Adrenal gland (tissue), 19 donors: ENCODE measurements around the gene ZNF664. TPM values are rescaled to one million over a fixed set of nuclear protein-coding genes. Genes with fewer than 3 reads are reported as not detected.

Experiments used
- DNase-seq, 7 donors: peaks; one replicate each; pipeline ENCODE4 v3.0.0-alpha.2; 2019 to 2020
- H3K27ac ChIP-seq, 5 donors: fragments of 200-600 bp; sonication (generic) in 4 of 5; 1 replicate in 3 of 5; 2 replicates in 2 of 5; pipeline versions ENCODE4 v1.5.1 to v1.8.0; 2016 to 2020; ENCODE audit warnings: mild to moderate bottlenecking in 1 of 5
- H3K27me3 ChIP-seq: fragments of 200-600 bp; 2 replicates; pipeline ENCODE4 v1.8.0; 2021
- H3K36me3 ChIP-seq, 2 donors: fragments of 200-600 bp; replicated peaks in 1 of 2; 1 replicate in 1 of 2; 2 replicates in 1 of 2; pipeline versions ENCODE4 v1.5.1 to v1.8.0; 2018 to 2022
- H3K4me1 ChIP-seq, 2 donors: fragments of 200-600 bp; replicated peaks in 1 of 2; 1 replicate in 1 of 2; 2 replicates in 1 of 2; pipeline versions ENCODE4 v1.5.1 to v1.8.0; 2018 to 2021
- H3K4me3 ChIP-seq, 4 donors: fragments of 200-600 bp; sonication (generic) in 3 of 4; one replicate each; pipeline ENCODE4 v1.5.1; 2016 to 2018
- H3K9me3 ChIP-seq, 3 donors: fragments of 200-600 bp; sonication (generic) in 1 of 3; replicated peaks in 1 of 3; 1 replicate in 2 of 3; 2 replicates in 1 of 3; pipeline versions ENCODE4 v1.5.1 to v1.8.0; 2016 to 2021
- CTCF ChIP-seq, 6 experiments: fragments of 450-650 bp in 4 of 6; fragments of 200-600 bp in 2 of 6; sonication (generic) in 1 of 6; IDR thresholded peaks; 1 replicate in 5 of 6; 2 replicates in 1 of 6; pipeline versions ENCODE4 v1.5.1 to v1.8.0; 2016 to 2021; ENCODE audit warnings: antibody characterized with exemption in 6 of 6, mild to moderate bottlenecking in 2 of 6, moderate library complexity in 1 of 6
- POLR2A ChIP-seq, 2 donors: fragments of 450-650 bp; IDR thresholded peaks; one replicate each; pipeline ENCODE4 v1.6.1; 2017; ENCODE audit warnings: antibody characterized with exemption in 2 of 2, mild to moderate bottlenecking in 2 of 2, moderate library complexity in 1 of 2
- WGBS, 4 donors: extraction: QIAGEN DNeasy Blood & Tissue Kit in 2 of 4; methylation state at CpG; one replicate each; pipeline versions ENCODE4 v1.1.5 to v1.1.7; 2013 to 2017; 5-methylcytosine and 5-hydroxymethylcytosine counted together
- intact Hi-C, 2 donors: fragments of 100-400 bp; cut with DNase I; formaldehyde crosslinking; loops; one replicate each; pipeline versions ENCODE4 v1.14.1 to v1.15.0; 2022 to 2023
- long read RNA-seq, 10 donors: library from polyadenylated mRNA in 3 of 10; unstranded in 2 of 10; stranded (forward) in 1 of 10; transcript quantifications; one replicate each; pipeline ENCODE4 v2.0.0 and lab custom pipeline, GENCODE V29; 2021 to 2026
- polyA plus RNA-seq, 3 donors: library from polyadenylated mRNA; stranded (reverse); fragments of 200-250 nt in 2 of 3; fragments of 350-450 nt in 1 of 3; fragmentation: Illumina TruSeq in 1 of 3; extraction: RNeasy Lipid Tissue Mini Kit (QIAGEN cat#74804) in 1 of 3; gene quantifications; one replicate each; pipeline ENCODE4 v1.2.3, GENCODE V29; 2013 to 2014
- total RNA-seq, 9 donors: library from RNA; depleted of rRNA in 4 of 9; stranded (reverse); fragments of >200 nt in 4 of 9; fragments of 120-200 nt in 1 of 9; fragmentation: NEBNext Ultra II Directional in 1 of 9; extraction: Animal tissue kit (Norgen Biotek cat#: 25700) in 1 of 9; gene quantifications; one replicate each; pipeline versions ENCODE4 v1.1.0 to v1.2.4, GENCODE V29; 2013 to 2023
- donor health status: healthy with polysubstance abuse.
- donor health status: Bipolar disorder and iron deficiency.
- donor health status: DM: yes; HTN: yes; CAD: no.
- donor health status: DM: no; HTN: no; CAD: no.
- donor health status: DM: no; HTN: no; CAD: no.
- donor health status: DM: yes; HTN: yes; CAD: no.

ZNF664 gene
- total RNA-seq (10 to 100 TPM; 35.2 to 66.9 (median 55.3) TPM), polyA plus RNA-seq (10 to 100 TPM; 19.6 to 63.5 (median 35.2) TPM)
- long read RNA-seq, donor 1, full-length matches to known transcripts: 5 of 5 reads
- long read RNA-seq, donor 1, partial matches to known transcripts: 0 of 5 reads
- long read RNA-seq, donor 1, other reads (novel, unspliced or antisense): 0 of 5 reads
- long read RNA-seq, donor 2, full-length matches to known transcripts: 4 of 10 reads
- long read RNA-seq, donor 2, partial matches to known transcripts: 6 of 10 reads
- long read RNA-seq, donor 2, other reads (novel, unspliced or antisense): 0 of 10 reads
- long read RNA-seq, donor 3, full-length matches to known transcripts: 5 of 5 reads
- long read RNA-seq, donor 3, partial matches to known transcripts: 0 of 5 reads
- long read RNA-seq, donor 3, other reads (novel, unspliced or antisense): 0 of 5 reads
- long read RNA-seq, donor 4, partial matches to known transcripts: 0 of 2 reads
- long read RNA-seq, donor 4, other reads (novel, unspliced or antisense): 2 of 2 reads
- long read RNA-seq, donor 5: 0 reads
- long read RNA-seq, donor 6, full-length matches to known transcripts: 4 of 4 reads
- long read RNA-seq, donor 6, partial matches to known transcripts: 0 of 4 reads
- long read RNA-seq, donor 6, other reads (novel, unspliced or antisense): 0 of 4 reads
- long read RNA-seq, donor 7, full-length matches to known transcripts: 1 of 1 reads
- long read RNA-seq, donor 7, partial matches to known transcripts: 0 of 1 reads
- long read RNA-seq, donor 7, other reads (novel, unspliced or antisense): 0 of 1 reads
- long read RNA-seq, donor 8, full-length matches to known transcripts: 20 of 20 reads
- long read RNA-seq, donor 8, partial matches to known transcripts: 0 of 20 reads
- long read RNA-seq, donor 8, other reads (novel, unspliced or antisense): 0 of 20 reads
- long read RNA-seq, donor 9, full-length matches to known transcripts: 6 of 6 reads
- long read RNA-seq, donor 9, partial matches to known transcripts: 0 of 6 reads
- long read RNA-seq, donor 9, other reads (novel, unspliced or antisense): 0 of 6 reads
- long read RNA-seq, donor 10, full-length matches to known transcripts: 5 of 11 reads
- long read RNA-seq, donor 10, partial matches to known transcripts: 0 of 11 reads
- long read RNA-seq, donor 10, other reads (novel, unspliced or antisense): 6 of 11 reads

- intact Hi-C loops: no loop called here
- Histone ChIP-seq H3K36me3 (peaks cover 0 to 3% of the 10 kb centered on the region in 2 donors), H3K27ac (peak within 1 kb of the TSS; percentile 11 to 96 (median 82)), H3K27me3 (no peaks in the 10 kb centered on the region), H3K4me1 (peaks cover 4 to 23% of the 10 kb centered on the region in 2 donors), H3K9me3 (no peaks in the 10 kb centered on the region), H3K4me3 (peak within 1 kb of the TSS; percentile 16 to 79 (median 67))
- 0 to 5% (median 0%) methylated on average over 5 to 125 of the region's 138 CpGs for WGBS, 4 donors
- TF ChIP-seq CTCF (IDR thresholded peaks at IDR 0.05): peak in 1 of 6 experiments; percentile 34
- peak; percentile 60 to 65 for TF ChIP-seq POLR2A (IDR thresholded peaks at IDR 0.05)
- peak; percentile 89 to 95 (median 92) for DNase-seq
Observed at GRCh38 chr12:123972457-123973401, at the start of gene ZNF664, which contains the start of gene CCDC92. Gene ZNF664, plus strand, starts transcription at chr12:123973215. Its CDS starts 38,930 bp downstream, at chr12:124012145. Gene CCDC92, minus strand, starts transcription at chr12:123972831. Its CDS starts 28,526 bp downstream, at chr12:123944305.

GRCh38 chr12:123923927-123924326 is 49.1 kb upstream of the ZNF664 start:
- no peak overlapping the region for H3K4me3 ChIP-seq
- no peak for TF ChIP-seq CTCF (IDR thresholded peaks at IDR 0.05)
- TF ChIP-seq POLR2A (IDR thresholded peaks at IDR 0.05): no peak
- no peaks in the 10 kb centered on the region for H3K9me3 ChIP-seq
- no peak for DNase-seq
- H3K27me3 ChIP-seq: no peaks in the 10 kb centered on the region
- 64 to 69% (median 68%) methylated on average over 7 of the region's 7 CpGs for WGBS, 4 donors
- H3K27ac ChIP-seq: no peak overlapping the region
- no peaks in the 10 kb centered on the region for H3K4me1 ChIP-seq
- H3K36me3 ChIP-seq: no peaks in the 10 kb centered on the region
- intact Hi-C loops: no loop called here

GRCh38 chr12:123924539-123924938 is 48.5 kb upstream of the ZNF664 start:
- no peaks in the 10 kb centered on the region for H3K36me3 ChIP-seq
- WGBS, 4 donors: 85 to 92% (median 88%) methylated on average over 4 of the region's 4 CpGs
- TF ChIP-seq CTCF (IDR thresholded peaks at IDR 0.05): no peak
- TF ChIP-seq POLR2A (IDR thresholded peaks at IDR 0.05): no peak
- H3K4me1 ChIP-seq: no peaks in the 10 kb centered on the region
- intact Hi-C loops: no loop called here
- no peak for DNase-seq
- H3K9me3 ChIP-seq: no peaks in the 10 kb centered on the region
- no peaks in the 10 kb centered on the region for H3K27me3 ChIP-seq
- H3K27ac ChIP-seq: no peak overlapping the region
- H3K4me3 ChIP-seq: no peak overlapping the region
